Keratinocyte (primary cell): ENCODE data around the gene PLEKHA6. TPM values are rescaled to one million over a fixed set of nuclear protein-coding genes. Genes with fewer than 3 reads are reported as not detected.

Experiments
- DNase-seq: peaks from one replicate; pipeline ENCODE4 v3.0.0-alpha.2; 2011; ENCODE audit warnings: low read depth, missing footprints, low spot score
- FAIRE-seq: peaks from 2 replicates; lab custom pipeline; 2011; peaks lifted over from hg19 to GRCh38; lab: Jason Lieb, UNC
- H2AFZ ChIP-seq: 2 replicates; pipeline ENCODE4 v1.6.0; 2012; ENCODE audit warnings: low read length, control low read depth, inconsistent platforms; ENCODE audit not compliant: control insufficient read depth
- H3K27ac ChIP-seq: 2 replicates; pipeline ENCODE4 v1.5.1; 2011; ENCODE audit warnings: low read length; ENCODE audit not compliant: control insufficient read depth, insufficient read depth
- H3K27me3 ChIP-seq: 3 replicates; pipeline ENCODE4 v1.6.0; 2011; ENCODE audit warnings: low read length; ENCODE audit not compliant: control insufficient read depth, insufficient read depth; ENCODE audit errors: extremely low read depth
- H3K36me3 ChIP-seq, 2 experiments: 2 replicates in 1 of 2; 3 replicates in 1 of 2; pipeline ENCODE4 v1.5.1; 2011; ENCODE audit warnings: low read length in 2 of 2, mild to moderate bottlenecking in 1 of 2; ENCODE audit not compliant: control insufficient read depth in 2 of 2, insufficient read depth in 2 of 2; ENCODE audit errors: extremely low read depth in 1 of 2
- H3K4me1 ChIP-seq: 3 replicates; pipeline ENCODE4 v1.5.1; 2011; ENCODE audit warnings: low read length; ENCODE audit not compliant: control insufficient read depth, insufficient read depth; ENCODE audit errors: extremely low read depth
- H3K4me2 ChIP-seq: 3 replicates; pipeline ENCODE4 v1.6.0; 2011; ENCODE audit warnings: low read depth, low read length; ENCODE audit not compliant: control insufficient read depth, insufficient read depth; ENCODE audit errors: extremely low read depth
- H3K4me3 ChIP-seq, 3 experiments: fragments of 200-600 bp in 1 of 3; sonication (generic) in 1 of 3; 2 replicates in 2 of 3; 3 replicates in 1 of 3; pipeline ENCODE4 v1.5.1; 2011 to 2016; ENCODE audit warnings: low read length in 3 of 3, mild to moderate bottlenecking in 3 of 3, control low read depth in 2 of 3, inconsistent platforms in 1 of 3, low read depth in 1 of 3, mixed read lengths in 1 of 3, mixed run types in 1 of 3, moderate library complexity in 1 of 3; ENCODE audit not compliant: control insufficient read depth in 2 of 3, insufficient read depth in 2 of 3; ENCODE audit errors: extremely low read depth in 1 of 3
- H3K79me2 ChIP-seq: 2 replicates; pipeline ENCODE4 v1.6.0; 2012; ENCODE audit warnings: low read length; ENCODE audit not compliant: control insufficient read depth, insufficient read depth
- H3K9ac ChIP-seq: 3 replicates; pipeline ENCODE4 v1.6.0; 2011; ENCODE audit warnings: low read length; ENCODE audit not compliant: control insufficient read depth, insufficient read depth; ENCODE audit errors: extremely low read depth
- H3K9me1 ChIP-seq: 3 replicates; pipeline ENCODE4 v1.6.0; 2011; ENCODE audit warnings: low read length; ENCODE audit not compliant: control insufficient read depth, insufficient read depth; ENCODE audit errors: extremely low read depth
- H3K9me3 ChIP-seq: 2 replicates; pipeline ENCODE4 v1.5.1; 2012; ENCODE audit warnings: low read depth, low read length; ENCODE audit not compliant: control insufficient read depth
- H4K20me1 ChIP-seq: 3 replicates; pipeline ENCODE4 v1.6.0; 2011; ENCODE audit warnings: low read length; ENCODE audit not compliant: control insufficient read depth, insufficient read depth; ENCODE audit errors: extremely low read depth
- EZH2 ChIP-seq: IDR thresholded peaks from one replicate; pipeline ENCODE4 v1.6.1; 2012; ENCODE audit warnings: inconsistent platforms, mild to moderate bottlenecking, low read length, moderate library complexity
- dilution Hi-C: fragments of 300-500 bp; cut with MboI; formaldehyde crosslinking; loops from one replicate; pipeline ENCODE4 v1.7.0; 2020; ENCODE audit warnings: low sequenced_read_pairs; ENCODE audit not compliant: extremely low pct_ligation_motif_present
- polyA plus RNA-seq, 5 experiments: library from polyadenylated mRNA; depleted of rRNA in 3 of 5; stranded (reverse) in 3 of 5; stranded (forward) in 1 of 5; unstranded in 1 of 5; fragments of >200 nt; gene quantifications; 1 replicate in 1 of 5; 2 replicates in 3 of 5; 3 replicates in 1 of 5; pipeline versions ENCODE4 v1.2.1 to v1.2.3, GENCODE V29; 2011 to 2012; ENCODE audit warnings: missing spikeins in 2 of 5, low read depth in 1 of 5, low replicate concordance in 1 of 5
- TF ChIP-seq, protein P1 (sequence below), 3 experiments: IDR thresholded peaks in 1 of 3; conservative IDR thresholded peaks in 1 of 3; optimal IDR thresholded peaks in 1 of 3; 2 replicates in 2 of 3; 3 replicates in 1 of 3; pipeline versions ENCODE3 to v1.5.1; 2011; ENCODE audit warnings: low read length in 3 of 3, mild to moderate bottlenecking in 3 of 3, moderate library complexity in 2 of 3, control low read depth in 1 of 3, inconsistent platforms in 1 of 3; ENCODE audit not compliant: insufficient read depth in 2 of 3; ENCODE audit errors: extremely low read depth in 1 of 3

Gene PLEKHA6
- polyA plus RNA-seq, 1 donor (not counting 4 experiments of a cell fraction or from before 2014, with no cell fraction given): 1.5 TPM

DNA sequence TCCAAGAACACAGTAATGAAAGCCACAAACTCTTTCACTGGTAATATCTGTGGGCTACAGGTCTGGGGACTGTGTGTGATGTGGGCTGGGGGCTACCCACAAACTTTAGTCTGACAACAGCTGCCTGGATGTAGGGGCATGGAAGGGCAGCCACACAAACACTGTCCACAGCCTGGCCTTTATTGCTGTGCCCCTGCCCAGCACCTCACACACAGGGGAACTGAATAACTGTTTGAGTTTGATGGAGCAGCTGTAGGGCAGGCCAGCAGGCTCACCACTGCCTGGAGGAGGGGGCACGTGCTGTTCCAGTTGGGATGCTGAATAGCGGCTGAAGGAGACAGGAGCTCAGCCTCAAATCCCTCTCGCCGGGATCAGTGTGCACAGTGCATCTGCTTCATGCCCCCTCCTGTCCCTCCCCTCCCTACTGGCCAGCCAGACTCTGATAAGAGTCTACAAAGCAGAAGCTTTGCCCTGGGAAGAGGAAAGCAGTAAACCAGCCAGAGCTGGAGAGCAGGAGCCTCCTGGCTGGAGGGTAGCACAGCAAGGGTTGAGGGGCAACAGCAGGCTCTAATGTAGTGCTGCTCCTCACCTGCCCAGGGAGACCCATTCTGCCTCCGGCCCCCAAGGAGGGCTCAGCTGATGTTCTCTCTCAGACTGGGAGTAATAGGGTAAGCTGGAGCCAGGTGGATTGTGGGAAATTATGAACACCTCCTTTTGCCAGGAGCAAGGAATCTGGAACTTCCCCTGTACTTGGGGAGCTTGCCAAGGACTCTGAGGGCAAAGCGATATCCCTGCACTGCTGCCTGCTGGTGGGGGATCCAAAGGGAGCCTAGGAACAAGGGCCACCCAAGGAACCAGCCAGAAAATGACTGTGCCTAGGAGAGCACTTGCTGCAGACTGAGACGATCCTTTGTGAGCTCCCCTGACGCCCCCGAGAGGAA is 75.7 kb downstream of the PLEKHA6 start:
- no peaks in the 10 kb centered on the region for H3K9me3 ChIP-seq
- H3K27ac ChIP-seq: no peak overlapping the region
- H4K20me1 ChIP-seq: no peaks in the 10 kb centered on the region
- no peaks in the 10 kb centered on the region for H3K36me3 ChIP-seq
- no peak for FAIRE-seq
- no peak overlapping the region for H3K4me3 ChIP-seq
- H3K4me1 ChIP-seq: peaks cover 30% of the 10 kb centered on the region
- H3K9ac ChIP-seq: no peak overlapping the region
- no peak for DNase-seq
- H3K4me2 ChIP-seq: no peak overlapping the region
- H2AFZ ChIP-seq: no peak overlapping the region
- H3K9me1 ChIP-seq: no peaks in the 10 kb centered on the region
- peaks cover 1% of the 10 kb centered on the region for H3K79me2 ChIP-seq
- no peaks in the 10 kb centered on the region for H3K27me3 ChIP-seq
- dilution Hi-C loops: no loop called here
- TF ChIP-seq, protein P1, sequence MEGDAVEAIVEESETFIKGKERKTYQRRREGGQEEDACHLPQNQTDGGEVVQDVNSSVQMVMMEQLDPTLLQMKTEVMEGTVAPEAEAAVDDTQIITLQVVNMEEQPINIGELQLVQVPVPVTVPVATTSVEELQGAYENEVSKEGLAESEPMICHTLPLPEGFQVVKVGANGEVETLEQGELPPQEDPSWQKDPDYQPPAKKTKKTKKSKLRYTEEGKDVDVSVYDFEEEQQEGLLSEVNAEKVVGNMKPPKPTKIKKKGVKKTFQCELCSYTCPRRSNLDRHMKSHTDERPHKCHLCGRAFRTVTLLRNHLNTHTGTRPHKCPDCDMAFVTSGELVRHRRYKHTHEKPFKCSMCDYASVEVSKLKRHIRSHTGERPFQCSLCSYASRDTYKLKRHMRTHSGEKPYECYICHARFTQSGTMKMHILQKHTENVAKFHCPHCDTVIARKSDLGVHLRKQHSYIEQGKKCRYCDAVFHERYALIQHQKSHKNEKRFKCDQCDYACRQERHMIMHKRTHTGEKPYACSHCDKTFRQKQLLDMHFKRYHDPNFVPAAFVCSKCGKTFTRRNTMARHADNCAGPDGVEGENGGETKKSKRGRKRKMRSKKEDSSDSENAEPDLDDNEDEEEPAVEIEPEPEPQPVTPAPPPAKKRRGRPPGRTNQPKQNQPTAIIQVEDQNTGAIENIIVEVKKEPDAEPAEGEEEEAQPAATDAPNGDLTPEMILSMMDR (optimal IDR thresholded peaks at IDR 0.05 in 1 of 3, IDR thresholded peaks at IDR 0.05 in 1 of 3, conservative IDR thresholded peaks at IDR 0.05 in 1 of 3; ENCODE audit: extremely low read depth in 1 of 3, insufficient read depth in 2 of 3, low read length in 3 of 3): no peak
- no peak for TF ChIP-seq EZH2

DNA sequence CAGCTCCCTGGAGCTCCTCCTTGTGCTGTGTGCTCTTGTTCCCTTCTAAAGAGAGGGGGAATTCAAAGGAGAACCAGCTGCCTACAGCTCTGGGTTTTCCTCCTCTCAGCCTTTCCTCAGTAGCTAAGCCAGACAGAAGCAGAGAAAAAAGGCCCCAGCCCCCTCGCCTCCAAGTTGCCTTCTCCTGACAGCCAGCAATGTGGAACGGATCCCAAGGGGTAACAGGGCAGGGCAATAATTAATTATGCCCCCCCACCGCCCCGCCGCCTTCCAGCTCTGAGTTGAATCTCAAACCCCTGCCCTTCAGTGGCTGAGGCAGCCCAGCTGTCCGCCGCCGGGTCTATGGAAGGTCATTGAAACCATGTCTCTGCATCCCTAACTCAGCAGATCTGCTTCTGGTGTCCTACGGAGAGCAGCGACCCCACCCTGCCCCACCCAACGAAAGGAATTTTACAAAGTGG is 76.9 kb downstream of the PLEKHA6 start:
- Histone ChIP-seq H3K4me1 (peaks cover 18% of the 10 kb centered on the region), H3K27ac (no peak overlapping the region), H3K4me2 (no peak overlapping the region), H4K20me1 (no peaks in the 10 kb centered on the region), H3K36me3 (no peaks in the 10 kb centered on the region), H3K79me2 (peaks cover 1% of the 10 kb centered on the region), H3K4me3 (no peak overlapping the region), H2AFZ (no peak overlapping the region), H3K9ac (no peak overlapping the region), H3K9me3 (no peaks in the 10 kb centered on the region), H3K27me3 (no peaks in the 10 kb centered on the region), H3K9me1 (no peaks in the 10 kb centered on the region)
- FAIRE-seq: no peak
- TF ChIP-seq EZH2: no peak
- TF ChIP-seq, protein P1 (optimal IDR thresholded peaks at IDR 0.05 in 1 of 3, IDR thresholded peaks at IDR 0.05 in 1 of 3, conservative IDR thresholded peaks at IDR 0.05 in 1 of 3; ENCODE audit: extremely low read depth in 1 of 3, insufficient read depth in 2 of 3, low read length in 3 of 3): no peak
- DNase-seq: no peak
- dilution Hi-C loops: no loop called here
